HepG2 (cell line): ENCODE data around the gene LAMB4.

Experiments
- BRCA1 ChIP-seq: sonication (generic); formaldehyde crosslinking; IDR thresholded peaks from 2 replicates; pipeline ENCODE4 v1.4.0; 2020; ENCODE audit warnings: missing genetic modification reagents
- CBX5 ChIP-seq: sonication (generic); formaldehyde crosslinking; IDR thresholded peaks from 2 replicates; pipeline ENCODE4 v1.4.0; 2020; ENCODE audit warnings: missing genetic modification reagents, borderline replicate concordance
- U2AF2 ChIP-seq: fragments of 200-400 bp; formaldehyde crosslinking; IDR thresholded peaks from 2 replicates; pipeline ENCODE4 v1.6.1; 2017; ENCODE audit warnings: low read depth, mild to moderate bottlenecking, low read length
- ZNF83 ChIP-seq: sonication (generic); formaldehyde crosslinking; IDR thresholded peaks from 2 replicates; pipeline ENCODE4 v1.4.0; 2020; ENCODE audit warnings: missing genetic modification reagents, mild to moderate bottlenecking, borderline replicate concordance
- ZZZ3 ChIP-seq: sonication (generic); formaldehyde crosslinking; IDR thresholded peaks from 2 replicates; pipeline ENCODE4 v1.4.0; 2020; ENCODE audit warnings: missing genetic modification reagents, mild to moderate bottlenecking, borderline replicate concordance

GRCh38 chr7:107981466-107981865 lies 148.7 kb downstream of the LAMB4 start:
- TF ChIP-seq CBX5 (no peak), ZNF83 (no peak), U2AF2 (no peak), ZZZ3 (no peak), BRCA1 (CRISPR knock-in tag) (no peak)
